ENCODE data around the gene SNORC.
"Not testable (repeated sequence)": the region's sequence is repeated elsewhere in the genome, so short reads cannot be mapped to it uniquely, and the experiment has no call there.

Gene SNORC

GRCh38 chr2:232870018-232870765 is at the start of gene SNORC:
TSS of gene SNORC (plus strand) at chr2:232870264. CDS start at chr2:232870342, 78 bp downstream.
- no peak for DNase-seq (ENCODE audit: low spot score)

GRCh38 chr2:232829988-232830387 is 40.1 kb upstream of the SNORC start:
- DNase-seq (ENCODE audit: low spot score) = no peak

- DNase-seq (ENCODE audit: low spot score) = no peak
Measured at GRCh38 chr2:232831496-232831895, 38.6 kb upstream of the SNORC start.

- DNase-seq (ENCODE audit: low spot score) = no peak
Measured at GRCh38 chr2:232833830-232834229, 36.2 kb upstream of the SNORC start.

GRCh38 chr2:232835687-232836208 is 34.3 kb upstream of the SNORC start:
- no peak for DNase-seq (ENCODE audit: low spot score)

- no peak for DNase-seq (ENCODE audit: low spot score)
Measured at GRCh38 chr2:232836934-232837333, 33.1 kb upstream of the SNORC start.

GRCh38 chr2:232838406-232838874 is 31.6 kb upstream of the SNORC start:
- DNase-seq (ENCODE audit: low spot score) = peak; percentile 80

- no peak for DNase-seq (ENCODE audit: low spot score)
Measured at GRCh38 chr2:232839411-232840079, 30.5 kb upstream of the SNORC start.

GRCh38 chr2:232842689-232843088 is 27.4 kb upstream of the SNORC start:
- no peak for DNase-seq (ENCODE audit: low spot score)

GRCh38 chr2:232843834-232844233 is 26.2 kb upstream of the SNORC start:
- DNase-seq (ENCODE audit: low spot score) = no peak

GRCh38 chr2:232846055-232846454 is 24.0 kb upstream of the SNORC start:
- no peak for DNase-seq (ENCODE audit: low spot score)

- no peak for DNase-seq (ENCODE audit: low spot score)
Measured at GRCh38 chr2:232850039-232850438, 20.0 kb upstream of the SNORC start.

- not testable (repeated sequence) for DNase-seq (ENCODE audit: low spot score)
Measured at GRCh38 chr2:232852081-232852480, 18.0 kb upstream of the SNORC start.

GRCh38 chr2:232852676-232853075 is 17.4 kb upstream of the SNORC start:
- DNase-seq (ENCODE audit: low spot score) = no peak

- DNase-seq (ENCODE audit: low spot score) = no peak
Measured at GRCh38 chr2:232854082-232854481, 16.0 kb upstream of the SNORC start.

- no peak for DNase-seq (ENCODE audit: low spot score)
Measured at GRCh38 chr2:232857158-232857563, 12.9 kb upstream of the SNORC start.

GRCh38 chr2:232859385-232859916 is 10.6 kb upstream of the SNORC start:
- no peak for DNase-seq (ENCODE audit: low spot score)

GRCh38 chr2:232860593-232861241 is 9.3 kb upstream of the SNORC start:
- DNase-seq (ENCODE audit: low spot score) = no peak

GRCh38 chr2:232861353-232861752 is 8.7 kb upstream of the SNORC start:
- no peak for DNase-seq (ENCODE audit: low spot score)

GRCh38 chr2:232863996-232864395 is 6.1 kb upstream of the SNORC start:
- no peak for DNase-seq (ENCODE audit: low spot score)

GRCh38 chr2:232865165-232865564 is 4.9 kb upstream of the SNORC start:
- DNase-seq (ENCODE audit: low spot score) = no peak

GRCh38 chr2:232866104-232866503 is 4.0 kb upstream of the SNORC start:
- no peak for DNase-seq (ENCODE audit: low spot score)
